ENCODE data around the gene DTNB. TPM values are rescaled to one million over a fixed set of nuclear protein-coding genes. Genes with fewer than 3 reads are reported as not detected.
"Not testable (repeated sequence)": the region's sequence is repeated elsewhere in the genome, so short reads cannot be mapped to it uniquely, and the experiment has no call there.

DTNB gene
- total RNA-seq, 1 experiment from 2014 or later = 7.7 TPM

DNA sequence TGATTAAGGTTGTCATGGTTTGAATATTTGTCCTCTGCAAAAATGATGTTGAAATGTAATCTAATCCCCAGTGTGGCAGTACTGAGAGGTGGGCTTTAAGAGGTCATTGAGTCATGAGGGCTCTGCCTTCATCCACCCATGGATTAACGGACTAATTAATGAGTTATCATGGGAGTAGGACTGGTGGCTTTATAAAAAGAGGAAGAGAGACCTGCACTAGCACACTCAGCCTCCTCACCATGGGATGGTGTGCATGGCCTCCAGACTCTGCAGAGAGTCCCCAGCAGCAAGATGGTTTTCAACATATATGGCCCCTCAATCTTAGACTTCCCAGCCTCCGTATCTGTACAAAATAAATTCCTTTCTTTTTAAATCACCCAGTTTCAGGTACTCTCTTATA is 41.0 kb downstream of the DTNB start:
- DNase-seq (ENCODE audit: low spot score) = no peak

DNA sequence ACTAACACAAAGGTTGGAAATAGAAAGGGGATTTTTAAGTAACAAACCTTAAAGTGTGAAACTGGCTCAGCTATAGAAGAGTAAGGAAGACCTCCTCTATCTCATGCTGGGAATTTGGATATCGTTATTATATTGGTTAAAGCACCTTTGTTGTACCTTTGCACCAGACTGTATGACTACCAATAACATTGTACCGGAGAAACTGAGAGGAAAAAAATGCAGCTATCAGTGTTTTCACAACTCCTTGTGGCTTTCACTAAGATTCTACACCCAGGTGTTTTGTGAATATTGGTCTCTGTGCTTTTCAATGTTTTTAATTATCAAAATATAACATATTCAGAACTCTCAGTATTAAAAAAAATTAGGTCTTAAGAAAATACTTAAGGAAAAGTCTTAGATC is 48.7 kb downstream of the DTNB start:
- DNase-seq (ENCODE audit: low spot score) = no peak

DNA sequence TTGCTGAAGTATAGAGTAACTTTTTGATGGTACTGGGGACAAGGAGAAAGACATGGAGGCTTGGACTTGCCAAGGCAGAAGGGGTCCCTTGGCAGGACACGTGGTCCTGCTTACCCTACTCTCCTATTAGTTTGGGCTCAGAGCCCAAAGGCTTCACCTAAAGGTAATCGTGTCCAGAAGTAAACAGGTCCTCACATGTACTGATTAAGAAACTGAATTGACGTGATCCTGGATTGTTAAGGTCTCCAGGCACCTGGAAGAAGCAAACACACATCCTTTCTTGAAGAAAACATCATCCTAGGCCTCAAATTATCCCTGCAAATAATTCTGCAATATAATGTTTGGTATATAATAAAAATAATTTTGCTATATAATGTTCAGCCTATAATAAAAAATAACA is 50.0 kb downstream of the DTNB start:
- no peak for DNase-seq (ENCODE audit: low spot score)

DNA sequence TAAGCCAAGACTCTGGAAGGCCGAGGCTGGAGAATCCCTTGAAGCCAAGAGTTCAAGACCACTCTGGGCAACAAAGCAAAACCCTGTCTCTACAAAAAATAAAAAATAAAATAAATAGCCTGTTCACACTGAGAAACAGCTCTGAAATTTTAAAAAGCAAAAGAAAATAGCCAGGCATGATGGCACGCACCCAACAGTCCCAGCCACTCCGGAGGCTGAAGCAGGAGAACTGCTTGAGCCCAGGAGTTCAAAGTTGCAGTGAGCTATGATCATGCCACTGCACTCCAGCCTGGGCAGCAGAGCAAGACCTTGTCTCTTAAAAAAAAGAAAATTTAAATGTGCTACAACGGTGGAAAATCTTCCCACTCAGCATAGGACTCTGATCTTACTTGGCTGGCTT is 52.7 kb downstream of the DTNB start:
- DNase-seq (ENCODE audit: low spot score) = no peak

DNA sequence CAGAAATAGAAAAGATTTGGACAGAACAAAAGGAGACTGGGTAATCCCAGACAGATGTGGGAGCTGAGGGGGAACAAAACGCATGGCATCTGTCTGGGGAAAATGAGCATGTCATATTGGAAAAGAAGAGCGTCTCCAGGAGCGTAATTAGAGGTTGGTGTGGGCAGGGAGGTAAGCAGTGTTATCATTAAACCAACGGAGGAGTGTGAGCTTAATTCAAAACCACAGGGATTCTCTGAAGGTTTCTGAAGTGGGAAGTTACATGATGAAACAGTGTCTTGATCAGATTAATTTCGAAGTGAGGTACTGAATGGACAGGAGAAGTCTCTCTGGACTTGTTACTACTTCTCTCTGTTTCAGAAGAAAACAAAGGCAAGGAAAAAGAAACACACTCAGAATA is 53.3 kb downstream of the DTNB start:
- no peak for DNase-seq (ENCODE audit: low spot score)

DNA sequence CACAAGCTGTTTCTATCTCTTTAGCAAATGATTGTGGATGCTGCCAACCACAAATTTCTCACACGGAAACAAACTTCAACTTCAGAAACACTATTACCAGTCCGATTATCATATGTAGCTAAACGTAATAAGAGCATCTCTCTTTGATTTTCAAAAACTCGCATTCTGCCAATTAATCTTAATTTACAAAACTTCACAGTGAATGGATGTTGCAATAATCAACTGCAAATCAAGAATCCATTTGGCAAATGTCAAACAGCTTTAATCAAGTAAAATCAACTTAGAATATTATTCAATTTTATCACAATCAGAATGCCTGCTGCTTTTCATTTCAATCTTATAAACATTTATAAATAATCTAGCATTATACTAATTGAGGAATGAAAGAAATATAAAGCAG is 54.2 kb downstream of the DTNB start:
- no peak for DNase-seq (ENCODE audit: low spot score)

DNA sequence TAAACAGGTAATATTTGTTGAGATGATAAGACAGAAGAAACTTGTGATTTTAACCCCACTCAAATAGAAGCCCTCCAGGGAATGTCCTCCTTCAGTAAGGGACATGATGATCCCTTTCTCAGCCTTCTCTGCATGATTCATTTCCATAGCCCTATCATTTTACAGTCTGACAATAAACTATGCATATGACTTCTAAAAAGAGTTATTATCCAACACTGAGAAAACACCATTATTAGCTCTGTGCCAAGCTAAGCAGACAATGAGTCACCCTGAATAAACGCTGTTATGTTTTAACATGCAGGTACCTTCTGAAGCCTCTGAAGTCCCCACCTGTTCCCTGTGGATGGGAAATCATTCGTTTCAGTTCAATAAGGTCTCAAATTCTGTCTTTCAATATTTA is 54.7 kb downstream of the DTNB start:
- peak; percentile 80 for DNase-seq (ENCODE audit: low spot score)

DNA sequence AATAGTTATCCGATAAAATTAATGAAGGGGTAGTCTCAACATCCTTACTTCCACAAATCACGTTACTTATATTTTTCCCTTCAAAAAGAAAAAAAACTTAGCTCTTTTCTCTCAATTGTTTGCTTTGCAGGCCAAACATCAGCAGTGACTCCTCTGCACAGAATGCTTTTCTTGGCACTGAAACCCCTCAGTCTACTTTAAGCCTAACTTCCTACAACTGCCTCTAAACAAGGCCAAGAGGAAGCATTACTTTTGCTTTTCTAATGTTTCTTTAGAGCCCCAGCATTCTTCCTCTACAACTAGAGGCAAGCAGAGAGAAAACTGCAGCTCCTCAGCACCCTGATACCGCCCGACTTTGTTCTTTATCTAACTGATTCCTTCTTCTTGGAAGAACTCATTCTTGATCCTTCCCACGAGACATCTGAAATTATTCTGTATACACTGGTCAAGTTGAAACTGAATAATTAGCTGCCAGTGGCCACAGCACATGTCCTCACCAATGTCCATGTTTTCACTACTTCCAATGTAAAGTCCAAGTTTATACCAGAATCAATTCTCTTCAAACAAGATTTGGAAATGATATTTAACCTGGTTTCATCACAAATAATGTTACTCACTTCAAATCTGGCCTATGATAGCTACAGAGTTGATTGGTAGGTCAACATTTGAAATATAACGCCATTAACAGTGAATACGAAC is 55.3 kb downstream of the DTNB start:
- DNase-seq (ENCODE audit: low spot score) = peak; percentile 55

DNA sequence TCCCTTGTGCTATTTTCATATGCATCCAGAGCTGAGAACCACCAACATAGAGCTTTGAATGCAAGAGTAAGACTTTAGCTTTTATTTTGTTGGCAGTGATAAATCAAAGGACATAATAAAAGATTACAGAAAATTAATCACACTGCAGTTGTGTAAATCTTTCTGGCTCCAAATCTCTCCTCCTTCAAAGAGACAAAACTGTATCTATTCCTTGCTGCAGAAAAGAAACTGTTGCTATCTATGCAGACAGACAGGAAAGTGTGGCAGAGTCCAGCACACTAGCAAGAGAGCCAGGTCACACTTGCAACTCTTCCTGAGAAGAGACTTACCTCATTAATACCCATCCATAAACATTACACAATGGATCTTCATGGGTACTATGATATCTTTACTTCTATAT is 57.5 kb downstream of the DTNB start:
- DNase-seq (ENCODE audit: low spot score) = no peak

DNA sequence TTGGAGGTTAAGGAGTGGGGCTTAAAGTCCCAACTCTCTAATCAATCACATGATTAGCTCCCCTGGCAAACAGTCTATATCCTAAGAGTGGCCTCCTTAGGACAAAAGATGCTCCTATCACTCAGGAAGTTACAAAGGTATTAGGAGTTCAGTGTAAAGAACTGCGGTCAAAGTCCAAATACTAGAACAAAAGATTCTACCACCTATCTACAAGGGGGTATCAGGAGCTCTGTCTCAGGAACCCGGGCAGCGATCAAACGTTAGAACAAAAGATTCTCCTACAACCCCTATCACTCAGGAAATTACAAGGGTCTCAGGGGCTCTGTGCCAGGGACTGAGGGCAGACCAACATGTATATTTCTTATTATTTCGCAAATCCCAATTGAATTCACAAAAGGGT is 58.0 kb downstream of the DTNB start:
- no peak for DNase-seq (ENCODE audit: low spot score)

DNA sequence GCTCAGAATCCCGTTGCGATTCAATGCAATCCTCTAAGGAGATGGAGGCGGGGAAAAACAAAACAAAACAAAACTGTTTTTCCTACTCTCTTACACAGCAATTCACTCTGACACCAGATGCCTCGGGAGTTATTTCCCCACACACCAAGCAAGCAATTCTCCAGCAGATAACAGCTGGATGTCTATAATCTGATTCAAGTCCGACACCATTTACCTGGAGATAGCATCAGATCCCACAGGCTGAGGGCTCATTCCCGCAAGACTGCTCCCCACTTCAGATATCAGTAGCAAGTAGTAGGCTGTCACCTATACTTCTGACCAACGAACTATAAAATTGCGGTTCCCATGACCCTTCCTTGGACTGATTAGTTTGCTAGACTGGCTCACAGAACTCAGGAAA is 58.7 kb downstream of the DTNB start:
- no peak for DNase-seq (ENCODE audit: low spot score)

DNA sequence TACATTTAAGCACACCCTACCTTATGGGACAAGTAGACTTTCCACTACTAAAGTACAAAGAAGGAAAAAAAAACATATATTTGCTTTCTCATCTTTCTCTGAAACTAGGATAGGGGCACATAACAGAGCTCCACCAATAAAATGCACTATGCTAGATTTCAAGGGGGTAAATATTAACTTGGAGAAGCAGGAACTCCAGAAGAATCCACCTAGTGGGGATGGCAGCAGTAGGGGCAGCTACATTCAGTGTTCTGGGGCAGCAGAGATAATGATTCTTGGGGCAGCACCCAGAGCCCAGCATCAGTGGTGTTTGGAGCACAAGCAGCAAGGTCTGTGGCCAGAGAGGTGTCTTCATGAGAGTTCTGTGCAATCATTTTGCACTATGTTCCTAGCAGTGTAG is 64.7 kb downstream of the DTNB start:
- DNase-seq (ENCODE audit: low spot score) = no peak

DNA sequence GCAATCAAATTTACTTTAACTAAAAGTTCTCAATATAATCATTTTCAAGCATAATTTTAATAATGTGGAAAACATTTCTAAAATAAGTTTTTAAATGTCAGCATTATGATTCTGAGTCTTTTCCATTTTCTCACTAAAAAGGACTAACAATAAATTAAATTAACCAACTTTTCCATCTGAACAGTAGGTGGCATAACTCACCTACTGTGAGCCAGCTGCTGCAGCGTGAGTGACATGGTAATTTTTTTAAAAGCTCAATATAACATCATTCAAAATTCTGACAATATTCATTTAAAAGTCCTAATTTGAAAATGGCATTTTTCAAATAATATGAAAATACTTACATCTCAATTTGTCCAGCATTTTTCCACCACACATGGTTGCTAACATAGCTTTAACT is 66.5 kb downstream of the DTNB start:
- peak; percentile 40 for DNase-seq (ENCODE audit: low spot score)

DNA sequence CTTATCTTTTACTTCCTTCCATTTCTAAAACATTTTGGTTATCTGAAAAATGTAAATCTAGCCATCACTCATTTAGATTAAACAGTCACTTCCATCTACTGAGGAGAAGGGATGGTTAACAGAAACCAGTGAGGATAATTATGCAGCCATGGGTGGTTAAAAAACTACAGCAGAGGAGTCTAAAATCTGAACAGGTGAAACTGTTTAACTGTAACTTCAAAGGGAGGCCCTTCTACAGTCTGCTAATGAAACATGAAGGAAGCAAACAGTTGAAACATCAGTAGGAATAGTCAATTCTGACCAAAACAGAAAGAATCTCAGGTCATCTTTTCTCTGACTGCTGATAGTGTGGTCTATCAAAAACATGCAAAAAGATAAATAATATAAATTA is 71.0 kb downstream of the DTNB start:
- no peak for DNase-seq (ENCODE audit: low spot score)

DNA sequence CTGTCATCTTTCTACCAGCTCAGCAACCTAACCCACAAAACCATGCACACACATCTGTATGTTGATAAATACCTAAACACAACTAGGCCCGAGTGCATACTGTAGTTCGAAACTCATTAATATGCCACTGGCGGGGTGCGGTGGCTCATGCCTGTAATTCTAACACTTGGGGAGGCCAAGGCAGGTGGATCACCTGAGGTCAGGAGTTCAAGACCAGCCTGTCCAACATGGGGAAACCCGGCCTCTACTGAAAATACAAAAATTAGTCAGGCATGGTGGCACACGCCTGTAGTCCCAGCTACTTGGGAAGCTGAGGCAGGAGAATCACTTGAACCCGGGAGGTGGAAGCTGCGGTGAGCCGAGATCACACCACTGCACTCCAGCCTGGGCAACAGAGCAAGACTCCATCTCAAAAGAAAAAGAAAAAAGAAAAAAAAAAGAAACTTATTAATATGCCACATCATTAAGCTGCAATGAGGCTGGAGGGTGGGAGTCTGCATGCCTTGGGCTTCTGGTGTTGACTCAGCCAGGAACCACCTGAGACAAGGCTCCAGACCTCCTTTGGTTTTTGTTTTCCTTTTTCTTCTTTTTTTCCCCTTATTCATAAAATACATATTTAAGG is 71.6 kb downstream of the DTNB start:
- not testable (repeated sequence) for DNase-seq (ENCODE audit: low spot score)

DNA sequence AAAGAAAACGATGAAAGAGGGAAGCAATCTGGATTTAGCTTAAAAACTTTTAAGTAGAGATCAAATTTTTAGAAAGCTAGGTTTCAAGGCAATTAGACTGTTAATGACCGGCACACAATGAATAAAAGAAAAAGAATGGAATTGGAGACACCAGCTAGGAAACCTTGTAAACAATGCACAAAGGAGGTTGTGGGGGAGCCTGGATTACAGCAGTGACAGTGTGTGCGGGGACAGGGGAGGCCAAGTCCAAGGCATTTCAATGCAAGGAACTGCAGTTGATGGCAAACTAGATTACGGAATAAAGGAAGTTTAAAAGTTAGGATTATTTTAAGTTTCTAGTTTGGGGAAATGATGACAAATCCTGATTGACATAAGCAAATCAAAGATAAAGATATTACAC is 74.5 kb downstream of the DTNB start:
- DNase-seq (ENCODE audit: low spot score) = no peak

DNA sequence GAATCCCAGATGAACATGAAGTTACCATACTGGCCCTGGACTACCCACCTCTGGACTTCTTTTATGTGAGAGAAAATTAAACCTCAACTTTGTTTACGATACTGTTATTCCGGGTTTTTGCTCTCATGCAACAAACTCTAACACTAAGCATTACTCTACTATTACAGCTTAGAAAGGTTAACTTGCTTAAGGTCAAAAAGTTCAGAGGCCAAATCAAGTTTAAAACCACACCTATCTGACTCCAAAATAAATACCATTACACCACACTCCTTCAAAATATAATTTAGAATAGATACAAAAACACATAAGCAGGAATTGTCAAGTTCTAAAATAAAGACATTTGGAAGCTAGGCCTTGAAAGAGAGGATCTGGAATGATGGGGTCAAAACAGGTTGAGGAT is 75.0 kb downstream of the DTNB start:
- no peak for DNase-seq (ENCODE audit: low spot score)

DNA sequence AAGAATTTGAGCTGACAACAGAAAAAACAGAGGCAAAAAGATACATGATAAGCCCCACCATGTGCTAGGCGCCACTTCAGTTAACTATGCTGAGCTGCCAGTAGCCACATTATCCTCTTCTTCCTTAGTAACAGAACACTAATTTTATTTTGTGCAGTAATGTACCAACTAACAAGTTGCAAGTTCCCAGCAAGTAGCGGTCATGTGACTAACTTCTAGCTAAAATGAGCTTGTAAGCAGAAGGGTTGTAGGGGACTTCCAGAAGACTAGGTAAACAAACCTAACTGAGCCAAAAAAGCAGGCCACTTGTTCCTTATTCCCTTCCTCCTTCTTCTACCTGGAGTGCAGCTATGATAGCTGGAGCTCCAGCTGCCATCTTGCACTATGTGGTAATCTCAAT is 75.5 kb downstream of the DTNB start:
- DNase-seq (ENCODE audit: low spot score) = no peak

DNA sequence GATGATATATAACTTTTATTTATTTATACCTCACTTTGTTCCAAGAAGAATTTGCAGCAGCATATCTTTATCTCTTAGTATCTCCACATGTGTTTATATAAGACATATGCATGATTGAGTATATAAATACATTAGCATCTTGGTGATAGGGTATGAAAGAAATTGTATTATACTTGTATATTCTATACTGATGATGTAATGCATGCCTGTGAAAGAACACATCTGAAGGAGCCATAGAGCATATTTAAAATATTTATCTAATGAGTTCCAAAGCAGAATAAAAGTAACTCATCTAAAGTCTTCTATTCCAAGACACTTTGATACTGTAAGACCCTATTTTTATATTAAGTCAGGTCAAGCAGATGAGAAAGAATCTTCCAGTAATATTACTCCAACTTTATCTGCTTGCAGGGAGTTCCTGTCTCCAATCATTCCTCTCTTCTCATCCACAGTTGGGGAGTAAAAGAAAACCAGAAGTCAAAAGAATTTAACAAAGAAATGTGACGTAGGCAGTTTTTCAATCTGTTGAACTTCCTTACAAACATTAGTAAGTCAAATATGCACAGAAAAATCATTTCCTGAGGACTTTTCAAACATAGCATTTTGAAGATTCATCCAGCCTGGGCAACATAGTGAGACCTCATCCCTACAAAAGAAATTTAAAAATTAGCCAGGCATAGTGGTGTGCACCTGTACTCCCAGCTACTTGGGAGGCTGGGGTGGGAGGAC is 76.7 kb downstream of the DTNB start:
- DNase-seq (ENCODE audit: low spot score) = no peak

DNA sequence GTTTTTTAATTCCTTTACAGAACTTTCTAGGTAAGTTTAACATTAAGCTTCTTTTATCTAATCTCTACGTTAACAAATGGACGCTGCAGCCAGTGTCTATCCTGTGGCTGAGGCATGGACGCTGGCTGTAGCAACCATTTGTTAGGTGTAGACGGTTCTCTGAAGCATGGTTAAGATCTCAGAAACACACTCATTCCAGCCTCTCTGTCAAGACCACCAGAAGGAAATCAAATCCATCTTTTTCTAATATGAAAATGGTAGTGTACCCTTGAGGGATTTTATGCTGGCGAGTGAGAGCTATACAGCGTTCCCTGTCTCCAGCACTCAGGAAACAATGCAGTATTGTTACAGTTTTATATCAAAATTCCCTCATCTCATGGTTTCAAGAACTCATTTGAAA is 78.0 kb downstream of the DTNB start:
- no peak for DNase-seq (ENCODE audit: low spot score)

DNA sequence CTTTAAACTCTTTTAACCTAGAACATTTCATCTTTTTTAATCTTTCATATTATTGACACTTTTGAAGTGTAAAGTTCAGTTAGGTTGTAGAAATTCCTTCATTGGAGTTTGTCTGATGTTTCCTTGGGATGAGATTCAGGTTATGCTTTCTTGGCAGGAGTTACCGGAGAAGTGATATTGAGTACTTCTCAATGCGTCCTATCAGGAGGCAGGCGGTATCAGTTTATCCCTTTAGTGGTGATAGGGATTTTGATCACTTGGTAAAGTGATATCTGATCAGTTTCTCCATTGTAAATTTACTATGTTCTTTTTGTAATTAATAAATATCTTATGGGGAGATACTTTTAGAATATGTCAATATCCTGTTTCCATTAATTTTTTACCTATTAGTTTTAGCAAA is 78.4 kb downstream of the DTNB start:
- no peak for DNase-seq (ENCODE audit: low spot score)

DNA sequence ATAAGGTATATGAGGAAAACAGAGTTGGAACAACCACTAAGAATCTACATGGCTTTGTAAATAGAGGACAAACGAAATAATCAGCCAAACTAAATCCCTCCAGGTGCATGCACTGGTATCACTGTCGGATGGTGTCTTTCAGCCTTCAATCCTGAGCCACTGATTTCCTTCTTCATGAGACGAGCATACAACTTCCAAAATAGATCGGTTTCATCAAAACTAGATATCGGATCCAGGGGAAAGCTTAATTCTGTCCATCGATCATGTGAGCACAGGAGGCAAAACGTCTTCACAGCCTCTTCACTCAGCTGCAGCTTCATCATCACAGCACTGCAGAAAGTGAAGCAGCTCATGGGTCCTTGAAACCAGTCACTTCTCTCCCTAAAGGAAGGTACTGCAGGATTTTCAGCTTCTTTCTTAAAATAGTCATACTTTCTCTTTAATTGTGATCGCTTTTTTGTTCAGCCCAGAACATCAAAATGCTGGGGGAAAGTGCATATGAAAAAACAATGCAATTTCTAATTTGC is 80.5 kb downstream of the DTNB start:
- no peak for DNase-seq (ENCODE audit: low spot score)

DNA sequence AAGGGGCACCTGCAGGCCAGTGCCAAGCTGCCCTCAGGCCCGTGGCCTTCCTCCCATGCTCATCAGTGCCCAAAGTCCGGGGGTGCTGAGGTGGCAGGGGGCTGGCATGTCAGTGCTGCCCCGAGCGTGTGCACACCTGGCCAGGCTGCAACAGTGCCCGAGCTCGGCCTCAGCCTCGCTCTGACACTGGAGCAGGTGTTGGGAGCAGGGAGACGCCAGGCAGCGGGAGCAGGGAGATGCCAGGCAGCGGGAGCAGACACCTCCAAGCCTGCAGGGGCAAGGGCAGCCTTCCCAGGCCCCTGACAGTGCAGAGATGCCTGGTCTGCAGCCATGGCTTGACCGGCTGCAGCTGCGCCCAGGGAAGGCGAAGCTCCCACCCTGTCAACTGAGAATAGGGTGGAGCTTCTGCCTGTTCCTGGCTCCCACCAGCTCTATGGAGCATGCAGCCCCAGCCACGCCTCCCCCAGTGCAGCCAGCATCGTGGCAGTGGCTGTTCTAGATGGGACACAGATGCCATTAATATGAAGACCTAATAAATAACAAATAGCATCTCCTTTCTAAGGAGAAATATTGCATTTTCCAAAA is 82.4 kb downstream of the DTNB start:
- no peak for DNase-seq (ENCODE audit: low spot score)

Data from A172 (cell line).